Activated naive CD4-positive, alpha-beta T cell treated with anti-CD3 and anti-CD28 coated beads, Interleukin-2, amount 50 U/mL, for 16 hours (primary cell): ENCODE measurements around the gene CARD14.
"Not testable (repeated sequence)": the region's sequence is repeated elsewhere in the genome, so short reads cannot be mapped to it uniquely, and the experiment has no call there.

ENCODE experiments used
- DNase-seq: peaks from one replicate; pipeline ENCODE4 v3.0.0-alpha.2; 2020

Gene CARD14

DNA sequence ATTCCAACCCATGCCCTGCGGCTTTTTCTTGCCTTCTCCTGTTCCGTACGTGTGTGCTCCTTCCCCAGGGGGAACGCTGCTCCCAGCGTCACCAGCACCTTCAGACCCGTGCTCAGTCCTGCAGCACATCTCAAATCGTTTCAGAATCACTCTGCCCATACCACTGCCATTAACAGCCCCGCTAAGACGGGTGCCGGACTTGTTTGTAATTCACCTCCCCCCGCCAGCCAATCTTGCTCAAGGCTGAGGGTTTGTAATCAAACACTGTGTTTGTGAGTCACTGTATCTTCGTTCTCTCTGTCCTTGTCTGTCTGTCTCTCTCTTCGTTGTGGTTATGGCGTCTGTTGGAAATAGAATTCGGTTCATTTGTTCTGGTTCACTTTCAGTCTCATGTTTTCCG, 17.3 kb downstream of the CARD14 start:
- DNase-seq: no peak

DNA sequence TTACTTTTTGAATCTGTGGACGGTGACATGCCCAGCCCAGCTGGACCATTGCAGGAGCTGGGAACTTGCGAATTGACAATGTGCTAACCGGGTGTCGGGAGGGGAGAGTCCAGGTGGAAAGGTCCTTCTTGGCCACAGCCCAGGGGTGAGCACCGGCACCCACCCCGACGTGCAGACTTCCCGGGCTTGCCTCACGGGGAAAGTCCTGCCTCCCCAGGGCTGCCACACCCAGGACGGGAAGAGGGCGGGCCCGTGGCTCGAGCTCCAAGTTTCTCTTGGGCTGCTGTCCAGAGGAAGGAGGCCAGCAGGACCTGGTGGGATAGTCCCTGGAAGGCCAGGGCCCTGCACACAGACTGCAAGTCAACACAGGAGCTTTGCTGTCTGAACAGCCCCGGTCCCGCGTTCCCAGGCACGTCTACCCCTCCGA, 17.7 kb downstream of the CARD14 start:
- no peak for DNase-seq

DNA sequence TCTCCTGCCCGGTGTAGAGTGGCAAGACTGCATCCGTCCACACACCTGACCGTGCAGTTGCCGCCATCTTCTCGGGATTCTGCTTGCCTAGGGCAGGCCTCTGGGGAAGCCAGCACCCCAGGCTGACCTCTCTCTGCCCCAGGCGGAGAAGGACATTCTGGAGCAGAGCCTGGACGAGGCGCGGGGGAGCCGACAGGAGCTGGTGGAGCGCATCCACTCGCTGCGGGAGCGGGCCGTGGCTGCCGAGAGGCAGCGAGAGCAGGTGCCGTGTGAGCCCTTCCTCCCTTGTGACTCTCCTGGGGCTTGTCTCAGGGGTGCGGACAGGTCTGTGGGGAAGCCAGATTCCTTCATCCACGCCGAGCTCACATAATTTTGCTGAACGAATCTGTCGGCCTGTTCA, 19.8 kb downstream of the CARD14 start:
- DNase-seq: no peak

DNA sequence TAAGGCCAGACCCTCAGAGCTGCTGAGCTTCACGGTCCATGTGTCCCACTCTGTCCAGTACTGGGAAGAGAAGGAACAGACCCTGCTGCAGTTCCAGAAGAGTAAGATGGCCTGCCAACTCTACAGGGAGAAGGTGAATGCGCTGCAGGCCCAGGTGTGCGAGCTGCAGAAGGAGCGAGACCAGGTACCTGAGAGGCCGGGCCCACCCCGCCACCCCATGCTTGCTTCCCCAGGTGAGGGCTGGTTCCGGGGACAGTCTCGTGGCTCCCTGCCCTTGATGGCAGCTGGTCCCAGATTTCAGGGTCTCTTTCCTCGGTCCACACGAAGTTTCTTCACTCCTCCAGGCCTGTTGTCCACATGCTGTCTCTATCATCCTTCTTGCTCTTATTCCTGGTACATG, 20.9 kb downstream of the CARD14 start:
- DNase-seq: no peak

DNA sequence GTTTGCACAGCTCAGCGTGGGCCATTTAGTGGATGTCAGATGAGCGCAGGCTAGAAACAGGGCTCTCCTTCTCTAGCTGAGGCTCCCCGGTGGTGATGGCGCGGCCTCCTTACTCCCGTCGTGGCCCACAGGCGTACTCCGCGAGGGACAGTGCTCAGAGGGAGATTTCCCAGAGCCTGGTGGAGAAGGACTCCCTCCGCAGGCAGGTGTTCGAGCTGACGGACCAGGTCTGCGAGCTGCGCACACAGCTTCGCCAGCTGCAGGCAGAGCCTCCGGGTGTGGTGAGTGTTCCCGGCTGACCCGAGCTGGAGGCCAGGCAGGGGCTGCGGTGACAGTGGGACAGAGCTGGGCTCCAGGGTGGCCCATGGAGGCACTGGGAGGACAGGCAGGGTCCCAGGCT, 21.4 kb downstream of the CARD14 start:
- no peak for DNase-seq

DNA sequence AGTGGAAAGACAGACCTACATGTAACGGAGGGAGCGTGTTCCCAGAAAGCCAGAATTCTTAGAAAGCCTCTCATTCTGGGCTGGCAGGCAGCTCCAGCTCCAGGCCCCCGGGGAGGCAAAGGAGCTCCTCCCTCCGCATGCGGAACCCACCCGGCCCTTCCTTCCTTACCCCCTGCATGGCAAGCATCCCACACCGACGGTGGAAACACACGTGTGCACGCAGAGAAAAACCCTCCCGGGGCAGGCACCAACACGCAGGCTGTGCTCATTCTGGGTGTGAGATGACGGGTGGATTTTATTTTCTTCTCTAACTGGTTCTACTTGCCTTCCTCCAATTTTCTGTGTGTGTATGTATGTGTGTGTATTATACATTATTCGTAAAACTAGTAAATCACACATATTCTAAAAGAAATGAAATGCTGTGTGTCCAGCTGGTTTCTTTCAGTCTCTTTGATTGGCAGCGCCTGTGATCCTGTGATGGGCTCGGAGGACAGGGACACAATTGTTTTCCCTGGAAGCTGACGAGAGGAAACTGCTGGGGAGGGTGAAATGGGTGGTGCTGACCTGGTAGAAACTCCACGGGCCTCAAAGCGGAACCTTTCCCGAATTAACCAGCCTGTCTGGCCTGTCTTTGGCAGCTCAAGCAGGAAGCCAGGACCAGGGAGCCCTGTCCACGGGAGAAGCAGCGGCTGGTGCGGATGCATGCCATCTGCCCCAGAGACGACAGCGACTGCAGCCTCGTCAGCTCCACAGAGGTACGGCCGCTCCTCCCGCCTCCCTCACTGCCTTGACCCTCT, 22.2 kb downstream of the CARD14 start:
- no peak for DNase-seq

DNA sequence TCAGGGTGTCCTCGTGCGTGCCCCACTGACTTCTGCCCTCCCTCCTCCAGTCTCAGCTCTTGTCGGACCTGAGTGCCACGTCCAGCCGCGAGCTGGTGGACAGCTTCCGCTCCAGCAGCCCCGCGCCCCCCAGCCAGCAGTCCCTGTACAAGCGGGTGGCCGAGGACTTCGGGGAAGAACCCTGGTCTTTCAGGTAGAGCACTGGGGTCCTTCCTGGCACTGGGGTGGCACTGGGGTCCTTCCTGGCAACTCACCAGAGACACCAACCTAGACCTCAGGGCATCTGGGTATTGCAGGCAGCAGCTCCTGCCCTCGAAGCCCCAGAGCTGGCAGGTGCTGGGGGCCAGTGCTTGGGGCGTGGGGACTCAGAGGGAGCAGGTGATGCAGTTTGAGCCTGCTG, 25.3 kb downstream of the CARD14 start:
- no peak for DNase-seq

DNA sequence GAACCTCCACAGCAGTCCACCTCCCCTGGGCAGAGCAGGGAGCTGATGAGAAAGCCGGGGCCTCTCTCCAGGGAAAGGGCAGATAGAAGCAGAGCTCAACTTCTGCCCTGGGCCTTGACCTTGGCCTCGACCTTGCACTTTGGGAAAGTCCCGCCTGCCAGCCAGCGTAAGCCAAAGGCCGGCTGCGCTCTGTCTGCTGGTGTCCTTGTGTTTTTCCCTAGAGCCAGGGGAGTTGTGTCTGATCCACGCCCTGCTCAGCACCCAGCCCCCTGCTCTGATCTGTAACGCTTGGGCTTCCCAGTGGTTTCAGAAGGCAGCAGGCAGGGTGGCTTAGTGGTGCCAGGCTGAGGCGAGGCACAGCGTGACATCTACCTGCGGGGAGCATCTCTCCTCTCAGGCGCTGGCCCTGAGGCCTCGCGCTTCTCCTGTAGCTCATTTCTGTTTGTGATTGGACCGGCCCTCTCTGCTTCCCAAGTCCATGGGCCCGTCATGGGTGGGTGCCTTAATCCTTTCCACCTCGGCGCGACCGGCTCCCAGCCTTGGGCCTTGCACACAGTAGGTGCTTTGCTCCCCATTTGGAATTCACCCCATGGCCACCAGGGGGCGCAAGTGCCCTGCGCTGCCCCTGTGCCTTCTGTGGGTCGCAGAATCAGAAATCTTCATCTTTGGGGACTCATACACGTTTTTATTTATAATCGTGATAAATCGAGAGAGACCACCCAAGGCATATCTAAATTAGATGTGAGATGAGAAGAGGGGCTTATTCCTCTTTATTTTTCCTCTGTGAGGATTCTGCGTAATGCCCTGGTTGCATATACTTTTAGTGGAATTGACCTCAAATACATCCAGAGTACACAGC, 26.1 kb downstream of the CARD14 start:
- peak; percentile 58 for DNase-seq

DNA sequence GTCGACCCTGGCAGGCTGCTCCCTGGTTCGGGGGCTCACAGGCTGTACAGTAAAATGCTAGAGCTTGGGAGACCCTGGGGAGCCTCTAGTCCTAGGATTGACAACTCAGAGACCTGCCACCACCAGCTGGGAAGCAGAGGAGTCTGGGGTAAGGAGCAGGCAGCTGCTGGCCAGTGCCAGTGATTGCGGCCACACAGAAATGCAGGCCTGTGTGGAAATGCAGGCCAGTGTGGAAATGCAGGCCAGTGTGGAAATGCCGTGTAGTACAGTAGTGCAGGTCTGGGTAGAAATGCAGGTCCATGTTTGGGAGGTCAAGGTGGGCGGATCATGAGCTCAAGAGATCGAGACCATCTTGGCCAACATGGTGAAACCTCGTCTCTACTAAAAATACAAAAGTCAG, 26.8 kb downstream of the CARD14 start:
- DNase-seq: no peak

DNA sequence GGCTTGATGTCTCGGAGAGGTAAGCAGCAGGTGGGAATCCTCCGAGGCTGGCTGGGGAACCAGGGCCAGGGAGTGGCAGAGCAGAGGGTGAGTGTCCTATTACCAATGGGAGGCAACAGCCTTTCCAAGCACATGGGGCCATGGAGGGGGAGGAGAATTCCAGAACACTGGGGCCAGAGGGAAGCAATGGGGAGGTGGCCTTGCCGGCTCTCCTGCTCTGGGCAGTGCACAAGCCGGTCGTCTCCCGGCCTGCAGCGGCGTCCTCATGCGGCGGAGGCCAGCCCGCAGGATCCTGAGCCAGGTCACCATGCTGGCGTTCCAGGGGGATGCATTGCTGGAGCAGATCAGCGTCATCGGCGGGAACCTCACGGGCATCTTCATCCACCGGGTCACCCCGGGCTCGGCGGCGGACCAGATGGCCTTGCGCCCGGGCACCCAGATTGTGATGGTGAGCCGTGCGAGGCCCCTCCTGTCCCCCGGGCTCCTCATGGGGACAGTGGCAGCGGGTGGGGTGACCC, 28.4 kb downstream of the CARD14 start:
- DNase-seq: no peak

DNA sequence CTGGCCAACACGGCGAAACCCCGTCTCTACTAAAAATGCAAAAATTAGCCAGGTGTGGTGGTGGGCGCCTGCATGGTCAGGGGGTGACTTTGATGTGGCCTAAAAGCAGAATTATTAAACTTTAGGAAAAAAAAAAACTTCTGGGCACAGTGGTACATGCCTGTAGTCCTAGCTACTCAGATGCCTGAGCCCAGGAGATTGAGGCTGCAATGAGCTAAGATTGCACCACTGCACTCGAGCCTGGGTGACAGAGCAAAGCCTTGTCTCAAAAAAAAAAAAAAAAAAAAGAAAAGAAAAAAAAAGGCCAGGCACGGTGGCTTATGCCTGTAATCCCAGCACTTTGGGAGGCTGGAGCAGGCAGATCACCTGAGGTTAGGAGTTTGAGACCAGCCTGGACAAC, 29.5 kb downstream of the CARD14 start:
- DNase-seq: not testable (repeated sequence)

DNA sequence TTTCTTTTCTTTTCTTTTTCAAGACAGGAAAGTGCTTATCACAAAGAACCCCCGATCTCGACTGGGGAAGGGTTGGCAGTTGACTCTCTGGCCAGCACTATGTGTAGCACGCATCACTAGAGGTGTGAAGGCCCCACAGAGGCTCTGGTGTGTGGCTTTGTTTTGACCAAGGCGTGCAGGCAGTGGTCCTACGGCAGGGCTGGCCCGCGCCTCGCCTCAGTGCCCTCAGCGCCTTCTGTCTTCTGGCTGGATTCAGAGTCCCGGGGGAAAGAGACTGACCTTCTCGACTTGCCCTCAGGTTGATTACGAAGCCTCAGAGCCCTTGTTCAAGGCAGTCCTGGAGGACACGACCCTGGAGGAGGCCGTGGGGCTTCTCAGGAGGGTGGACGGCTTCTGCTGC, 31.6 kb downstream of the CARD14 start:
- no peak for DNase-seq

DNA sequence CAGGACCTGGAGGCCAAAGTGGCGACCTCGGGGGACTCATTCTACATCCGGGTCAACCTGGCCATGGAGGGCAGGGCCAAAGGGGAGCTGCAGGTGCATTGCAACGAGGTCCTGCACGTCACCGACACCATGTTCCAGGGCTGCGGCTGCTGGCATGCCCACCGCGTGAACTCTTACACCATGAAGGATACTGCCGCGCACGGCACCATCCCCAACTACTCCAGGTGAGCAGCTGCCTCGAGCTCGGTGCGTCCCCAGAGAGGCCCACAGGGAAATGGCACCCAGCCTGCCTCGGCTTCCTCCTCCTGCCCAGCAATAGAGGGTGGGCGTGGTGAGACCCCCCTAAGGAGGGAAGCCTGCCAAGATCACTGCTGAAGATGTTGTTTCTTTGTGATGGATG, 32.4 kb downstream of the CARD14 start:
- DNase-seq: no peak

DNA sequence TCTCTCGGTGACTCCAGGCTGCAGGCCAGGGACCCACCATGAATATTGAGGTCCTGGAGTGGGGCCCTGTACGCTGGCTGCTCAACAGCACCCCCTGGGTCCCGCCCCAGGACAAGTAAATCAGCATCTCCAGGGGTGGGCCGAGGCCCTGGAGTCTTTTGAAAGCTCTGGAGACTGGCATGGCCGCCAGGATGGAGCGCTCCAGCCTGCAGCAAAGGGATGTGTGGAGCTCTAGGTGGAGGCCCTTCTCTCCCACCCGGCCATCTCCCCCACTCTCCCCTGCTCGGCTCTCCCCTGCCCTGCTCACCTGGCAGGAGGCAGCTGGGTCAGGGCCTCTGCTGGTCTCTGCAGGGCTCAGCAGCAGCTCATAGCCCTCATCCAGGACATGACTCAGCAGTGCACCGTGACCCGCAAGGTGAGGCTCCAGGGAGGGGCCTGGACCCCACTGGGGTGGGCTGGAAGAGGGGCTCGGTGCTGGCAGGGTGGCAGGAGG, 33.7 kb downstream of the CARD14 start:
- DNase-seq: no peak

DNA sequence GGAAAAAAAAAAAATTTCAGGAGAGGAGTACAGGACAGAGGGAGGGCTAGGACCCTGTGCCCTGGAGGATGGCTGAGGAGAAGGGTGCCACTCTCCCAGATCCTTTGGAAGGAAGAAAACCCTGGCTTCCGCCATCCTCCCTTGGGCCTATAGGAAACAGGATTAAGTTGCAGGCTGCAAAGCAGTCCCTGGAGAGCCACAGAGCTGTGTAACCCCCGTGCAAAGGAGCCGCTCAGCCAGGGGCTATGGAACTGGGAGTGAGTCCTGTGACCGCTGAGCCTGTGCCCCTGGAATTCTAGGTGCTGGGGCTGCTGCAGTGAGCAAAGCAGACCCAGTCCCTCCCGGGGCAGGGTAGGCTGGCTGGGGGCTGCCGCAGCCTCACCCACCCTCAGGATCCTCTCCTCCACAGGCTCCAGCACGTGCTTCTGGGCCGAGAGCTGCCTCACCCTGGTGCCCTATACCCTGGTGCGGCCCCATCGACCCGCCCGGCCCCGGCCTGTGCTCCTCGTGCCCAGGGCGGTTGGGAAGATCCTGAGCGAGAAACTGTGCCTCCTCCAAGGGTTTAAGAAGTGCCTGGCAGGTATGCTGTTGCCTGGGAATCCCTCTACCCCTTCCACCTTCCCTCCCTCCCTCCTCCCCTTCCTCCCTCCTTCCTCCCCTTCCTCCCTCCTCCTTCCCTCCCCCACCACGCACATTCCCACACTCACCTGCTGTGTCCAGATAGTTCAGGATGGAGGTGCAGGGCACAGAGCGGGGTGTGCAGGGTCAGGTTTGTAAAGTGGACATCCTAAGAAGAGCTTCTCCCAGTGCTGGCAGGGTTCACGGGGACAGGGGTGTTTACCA, 35.0 kb downstream of the CARD14 start:
- DNase-seq: no peak

DNA sequence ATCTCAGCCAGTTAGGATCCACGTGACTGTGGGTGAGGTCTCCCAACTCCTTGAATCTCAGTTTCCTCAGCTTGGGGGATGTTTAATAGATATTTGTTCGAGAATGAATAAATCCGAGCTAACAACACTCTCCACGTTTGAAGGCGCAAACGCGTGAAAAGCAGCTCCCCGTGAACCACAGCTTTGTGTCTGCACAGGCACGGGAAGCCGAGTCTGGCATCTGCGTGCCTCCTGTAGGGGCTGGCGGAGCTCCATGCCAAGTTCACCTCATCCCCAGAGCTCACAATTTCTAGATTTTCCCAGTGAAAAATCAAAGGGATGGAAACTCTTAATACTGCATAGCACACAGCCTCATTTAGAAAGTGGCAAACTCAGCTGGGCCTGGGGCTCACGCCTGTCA, 36.0 kb downstream of the CARD14 start:
- DNase-seq: no peak

DNA sequence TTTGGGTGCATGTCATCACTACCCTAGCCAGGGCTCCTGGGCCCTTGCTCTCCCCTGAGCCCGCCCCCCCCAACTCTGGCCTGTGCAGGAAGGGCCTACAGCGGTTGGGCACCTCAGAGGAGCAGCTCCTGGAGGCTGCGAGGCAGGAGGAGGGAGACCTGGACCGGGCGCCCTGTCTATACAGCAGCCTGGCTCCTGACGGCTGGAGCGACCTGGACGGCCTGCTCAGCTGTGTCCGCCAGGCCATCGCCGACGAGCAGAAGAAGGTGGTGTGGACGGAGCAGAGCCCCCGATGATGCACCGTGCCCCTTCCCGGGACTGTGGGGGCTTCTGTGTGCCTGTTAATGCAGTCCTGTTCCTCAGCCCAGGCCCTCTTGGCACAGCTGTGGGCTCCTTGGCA, 38.2 kb downstream of the CARD14 start:
- DNase-seq: no peak

DNA sequence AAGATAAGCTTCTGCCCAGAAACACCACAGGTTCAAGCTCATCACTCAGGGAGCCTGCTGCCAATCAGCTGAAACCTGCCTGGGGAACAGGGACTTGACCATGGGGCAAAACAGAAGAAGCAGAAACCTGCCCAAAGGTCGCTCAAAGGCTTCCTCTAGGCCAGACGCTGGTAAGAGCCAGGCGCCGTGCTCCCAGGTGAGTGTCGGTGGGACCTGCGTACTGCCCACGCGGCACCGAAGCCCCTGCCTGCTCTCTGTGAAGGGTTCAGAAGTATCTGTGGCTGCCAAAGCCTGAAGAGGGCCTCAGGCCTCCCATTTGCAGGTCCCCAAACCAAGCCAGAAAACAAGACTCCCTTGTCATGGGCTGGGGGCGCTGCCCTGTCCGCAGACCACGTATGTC, 39.9 kb downstream of the CARD14 start:
- DNase-seq: no peak

DNA sequence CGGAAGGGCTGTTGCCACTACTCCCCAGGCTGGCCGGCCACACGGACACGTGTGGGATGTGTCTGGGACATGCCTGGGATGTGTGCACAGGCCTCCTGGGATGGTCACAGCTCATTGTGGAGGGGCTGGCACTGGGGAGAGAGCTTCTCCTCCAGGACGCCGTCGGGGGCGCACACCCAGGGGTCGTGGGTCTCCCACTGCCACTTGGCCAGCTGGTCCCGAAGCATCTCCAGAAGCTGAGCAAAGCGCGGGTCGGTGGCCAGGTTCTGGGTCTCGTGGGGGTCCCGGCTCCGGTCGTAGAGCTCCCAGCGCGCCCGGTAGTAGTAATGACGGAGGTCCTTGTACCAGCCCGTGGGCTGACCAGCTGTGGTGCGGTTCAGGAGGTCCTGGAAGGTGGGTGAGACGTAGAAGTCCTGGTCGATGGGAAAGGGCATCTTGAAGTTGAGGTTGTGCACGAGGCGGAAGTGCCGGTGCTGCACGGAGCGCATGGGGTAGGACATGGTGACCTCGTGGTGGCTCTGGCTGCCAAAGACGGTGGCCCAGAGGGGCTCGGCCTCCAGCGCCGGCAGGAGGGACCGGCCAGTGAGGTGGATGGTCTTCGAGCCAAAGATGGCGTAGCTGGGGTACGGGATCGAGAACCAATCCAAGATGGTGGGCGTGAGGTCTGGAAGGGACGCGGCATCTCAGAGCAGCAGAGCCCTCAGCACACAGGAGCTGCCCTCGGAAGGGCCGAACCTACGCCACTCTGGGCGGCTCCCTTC, 40.7 kb downstream of the CARD14 start:
- no peak for DNase-seq

DNA sequence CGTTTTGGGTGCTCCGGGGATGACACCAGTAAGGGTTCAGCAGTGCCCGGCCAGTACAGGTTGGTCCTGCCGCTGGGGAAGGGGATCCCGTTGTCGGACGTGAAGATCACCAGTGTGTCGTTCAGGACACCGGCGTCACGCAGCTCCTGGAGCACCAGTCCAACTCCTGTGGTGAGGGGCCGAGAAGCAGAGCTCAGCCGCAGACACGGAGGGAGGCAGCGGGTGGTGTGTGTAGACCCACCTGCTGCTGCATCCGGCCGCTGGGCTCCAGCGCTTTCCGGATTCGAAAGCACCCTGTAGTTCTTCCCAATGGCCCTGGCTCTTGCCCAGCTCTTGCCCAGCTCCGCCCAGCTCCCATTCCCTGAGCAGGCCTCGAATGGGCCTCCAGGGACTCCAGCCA, 42.3 kb downstream of the CARD14 start:
- DNase-seq: no peak

DNA sequence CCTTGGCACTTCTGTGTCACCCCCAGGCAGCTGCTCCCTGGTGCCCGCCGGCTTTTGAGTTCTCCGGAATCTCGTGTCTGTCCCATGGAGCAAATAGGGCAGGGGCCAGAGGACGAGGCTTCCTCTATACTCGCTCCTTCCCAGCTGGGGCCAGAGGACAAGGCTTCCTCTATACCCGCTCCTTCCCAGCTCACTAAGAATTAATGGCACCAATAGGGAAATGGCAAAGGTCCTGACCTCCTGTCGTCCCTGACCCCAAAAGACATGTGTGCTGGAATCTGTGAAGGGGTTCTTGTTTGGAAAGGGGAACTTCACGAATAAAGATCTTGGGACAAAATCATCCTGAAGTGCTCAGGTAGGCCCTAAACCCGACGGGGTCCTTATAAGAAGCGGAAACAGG, 42.7 kb downstream of the CARD14 start:
- no peak for DNase-seq

DNA sequence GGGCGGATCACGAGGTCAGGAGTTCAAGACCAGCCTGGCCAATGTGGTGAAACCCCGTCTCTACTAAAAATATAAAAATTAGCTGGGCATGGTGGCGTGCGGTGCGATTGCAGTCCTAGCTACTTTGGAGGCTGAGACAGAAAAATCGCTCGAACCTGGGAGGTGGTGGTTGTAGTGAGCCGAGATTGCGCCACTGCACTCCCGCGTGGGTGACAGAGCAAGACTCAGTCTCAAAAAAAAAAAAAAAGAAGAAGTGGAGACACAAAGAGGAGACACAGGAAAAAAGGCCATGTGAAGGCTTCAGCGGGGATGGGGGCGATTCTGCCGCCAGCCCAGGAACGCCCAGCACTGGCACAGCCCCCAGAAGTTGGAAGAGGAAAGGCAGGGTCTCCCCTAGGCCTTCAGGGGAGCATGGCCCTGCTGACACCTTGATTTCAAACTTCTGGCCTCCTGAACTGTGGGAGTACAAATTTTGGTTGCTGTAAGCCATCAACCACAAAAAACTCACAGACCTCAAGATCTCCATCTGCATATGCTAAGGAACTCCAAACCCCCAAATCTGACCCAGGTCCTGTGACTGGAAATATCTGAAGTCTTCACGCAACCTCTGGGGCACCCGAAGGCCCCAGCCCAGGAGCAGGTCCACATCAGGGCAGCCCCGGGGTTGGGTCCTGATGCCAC, 43.3 kb downstream of the CARD14 start:
- DNase-seq: no peak
